CD14-positive monocyte (primary cell): ENCODE data around the gene PTPN13. TPM values are rescaled to one million over a fixed set of nuclear protein-coding genes. Genes with fewer than 3 reads are reported as not detected.

Experiments
- DNase-seq, 3 donors: peaks; one replicate each; pipeline ENCODE4 v3.0.0-alpha.2; 2011 to 2022
- H2AFZ ChIP-seq: 2 replicates; pipeline ENCODE4 v1.6.0; 2012; ENCODE audit warnings: mild to moderate bottlenecking, low read depth, low read length, inconsistent platforms; ENCODE audit not compliant: insufficient read depth, poor library complexity, severe bottlenecking
- H3K27ac ChIP-seq, 2 donors: 1 replicate in 1 of 2; 2 replicates in 1 of 2; pipeline ENCODE4 v1.5.1; 2012 to 2013; ENCODE audit warnings: low read length in 2 of 2, control low read depth in 1 of 2, inconsistent platforms in 1 of 2, low read depth in 1 of 2, mild to moderate bottlenecking in 1 of 2
- H3K27me3 ChIP-seq, 2 donors: one replicate each; pipeline versions ENCODE4 v1.6.0 to v1.6.1; 2011 to 2013; ENCODE audit warnings: low read length in 2 of 2; ENCODE audit not compliant: control insufficient read depth in 2 of 2, insufficient read depth in 2 of 2
- H3K36me3 ChIP-seq, 2 donors: replicated peaks in 1 of 2; 1 replicate in 1 of 2; 2 replicates in 1 of 2; pipeline versions ENCODE4 v1.5.1 to v1.6.1; 2012 to 2013; ENCODE audit warnings: low read length in 2 of 2, control low read depth in 1 of 2, inconsistent platforms in 1 of 2, mild to moderate bottlenecking in 1 of 2; ENCODE audit not compliant: insufficient read depth in 2 of 2, control insufficient read depth in 1 of 2
- H3K4me1 ChIP-seq, 2 donors: 1 replicate in 1 of 2; 2 replicates in 1 of 2; pipeline versions ENCODE4 v1.5.1 to v1.6.1; 2012 to 2013; ENCODE audit warnings: low read length in 2 of 2, control low read depth in 1 of 2, inconsistent platforms in 1 of 2, mild to moderate bottlenecking in 1 of 2, moderate library complexity in 1 of 2; ENCODE audit not compliant: insufficient read depth in 2 of 2, control insufficient read depth in 1 of 2
- H3K4me2 ChIP-seq: replicated peaks from 2 replicates; pipeline ENCODE3; 2012; ENCODE audit warnings: low read length, moderate library complexity, mild to moderate bottlenecking; ENCODE audit not compliant: poor library complexity, severe bottlenecking; ENCODE audit errors: extremely low read depth
- H3K4me3 ChIP-seq, 3 experiments: fragments of 200-600 bp in 1 of 3; sonication (generic) in 1 of 3; replicated peaks in 1 of 3; 1 replicate in 2 of 3; 2 replicates in 1 of 3; pipeline ENCODE4 v1.5.1; 2011 to 2013; ENCODE audit warnings: low read length in 3 of 3, mild to moderate bottlenecking in 3 of 3, control low read depth in 2 of 3, low read depth in 2 of 3, inconsistent platforms in 1 of 3, moderate library complexity in 1 of 3
- H3K79me2 ChIP-seq: 2 replicates; pipeline ENCODE4 v1.6.0; 2012; ENCODE audit warnings: mild to moderate bottlenecking, control low read depth, inconsistent platforms, low read length, moderate library complexity; ENCODE audit not compliant: insufficient read depth
- H3K9ac ChIP-seq: 2 replicates; pipeline ENCODE4 v1.6.0; 2017; ENCODE audit warnings: low read length, mild to moderate bottlenecking; ENCODE audit not compliant: insufficient read depth, poor library complexity, severe bottlenecking
- H3K9me3 ChIP-seq, 2 donors: replicated peaks in 1 of 2; 1 replicate in 1 of 2; 2 replicates in 1 of 2; pipeline versions ENCODE4 v1.5.1 to v1.6.1; 2012 to 2013; ENCODE audit warnings: low read length in 2 of 2, control low read depth in 1 of 2; ENCODE audit not compliant: control insufficient read depth in 1 of 2, insufficient read depth in 1 of 2
- H4K20me1 ChIP-seq: 2 replicates; pipeline ENCODE4 v1.6.0; 2012; ENCODE audit warnings: mild to moderate bottlenecking, low read length, control low read depth, moderate library complexity; ENCODE audit not compliant: insufficient read depth
- H3K27ac Mint-ChIP-seq, 7 donors: one replicate each; pipeline ENCODE4 v1.8.0; 2020; ENCODE audit warnings: mild to moderate bottlenecking in 7 of 7, mixed read lengths in 7 of 7, moderate library complexity in 6 of 7, inconsistent platforms in 2 of 7
- H3K27me3 Mint-ChIP-seq, 3 donors: one replicate each; pipeline ENCODE4 v1.8.0; 2021 to 2022; ENCODE audit warnings: low read depth in 3 of 3, mild to moderate bottlenecking in 3 of 3, mixed read lengths in 3 of 3, moderate library complexity in 3 of 3, inconsistent platforms in 1 of 3
- H3K36me3 Mint-ChIP-seq, 2 donors: one replicate each; pipeline ENCODE4 v1.8.0; 2020; ENCODE audit warnings: mixed read lengths in 2 of 2, inconsistent platforms in 1 of 2, mild to moderate bottlenecking in 1 of 2
- H3K4me1 Mint-ChIP-seq: one replicate; pipeline ENCODE4 v1.8.0; 2020; ENCODE audit warnings: mild to moderate bottlenecking, mixed read lengths
- H3K4me3 Mint-ChIP-seq, 2 donors: one replicate each; pipeline ENCODE4 v1.8.0; 2020; ENCODE audit warnings: mild to moderate bottlenecking in 2 of 2, mixed read lengths in 2 of 2, moderate library complexity in 1 of 2
- H3K9me3 Mint-ChIP-seq, 7 donors: one replicate each; pipeline ENCODE4 v1.8.0; 2020 to 2022; ENCODE audit warnings: mixed read lengths in 7 of 7, mild to moderate bottlenecking in 6 of 7, moderate library complexity in 6 of 7, inconsistent platforms in 2 of 7
- WGBS: methylation state at CpG from one replicate; pipeline ENCODE4 v1.1.5; 2013; ENCODE audit warnings: missing lambda C conversion rate; ENCODE audit not compliant: insufficient coverage; 5-methylcytosine and 5-hydroxymethylcytosine counted together
- intact Hi-C, 2 donors: fragments of 100-400 bp; cut with micrococcal nuclease; formaldehyde crosslinking; loops; one replicate each; pipeline versions ENCODE4 v1.15.0 to v1.15.1; 2023
- polyA plus RNA-seq, 3 donors: library from polyadenylated mRNA; depleted of rRNA in 1 of 3; unstranded in 2 of 3; stranded (reverse) in 1 of 3; fragments of 300-500 nt in 2 of 3; fragments of >200 nt in 1 of 3; fragmentation: Illumina TruSeq in 2 of 3; gene quantifications; 1 replicate in 2 of 3; 2 replicates in 1 of 3; pipeline ENCODE4 v1.2.3, GENCODE V29; 2012 to 2021
- TF ChIP-seq, protein P1 (sequence below): fragments of 200-600 bp; IDR thresholded peaks from one replicate; pipeline ENCODE4 v1.8.0; 2022; ENCODE audit warnings: antibody characterized with exemption, mild to moderate bottlenecking

The PTPN13 gene
- polyA plus RNA-seq, 3 donors = 0.04 to 1.0 (median 0.35) TPM

DNA sequence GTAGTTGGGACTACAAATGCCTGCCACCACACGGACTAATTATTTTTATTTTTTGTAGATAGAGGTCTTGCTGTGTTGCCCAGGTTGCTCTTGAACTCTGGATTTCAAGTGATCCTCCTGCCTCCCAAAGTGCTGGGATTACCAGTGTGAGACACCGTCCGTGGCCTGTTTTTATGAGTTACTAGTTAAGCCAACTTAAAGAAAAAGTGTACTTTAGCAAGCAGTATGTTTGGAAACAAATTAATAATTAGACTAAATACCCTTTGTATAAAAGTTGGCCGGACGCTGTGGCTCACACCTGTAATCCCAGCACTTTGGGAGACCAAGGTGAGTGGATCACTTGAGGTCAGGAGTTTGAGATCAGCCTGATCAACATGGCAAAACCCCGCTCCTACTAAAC, 14.2 kb upstream of the PTPN13 start:
- DNase-seq = no peak
- TF ChIP-seq, protein P1, sequence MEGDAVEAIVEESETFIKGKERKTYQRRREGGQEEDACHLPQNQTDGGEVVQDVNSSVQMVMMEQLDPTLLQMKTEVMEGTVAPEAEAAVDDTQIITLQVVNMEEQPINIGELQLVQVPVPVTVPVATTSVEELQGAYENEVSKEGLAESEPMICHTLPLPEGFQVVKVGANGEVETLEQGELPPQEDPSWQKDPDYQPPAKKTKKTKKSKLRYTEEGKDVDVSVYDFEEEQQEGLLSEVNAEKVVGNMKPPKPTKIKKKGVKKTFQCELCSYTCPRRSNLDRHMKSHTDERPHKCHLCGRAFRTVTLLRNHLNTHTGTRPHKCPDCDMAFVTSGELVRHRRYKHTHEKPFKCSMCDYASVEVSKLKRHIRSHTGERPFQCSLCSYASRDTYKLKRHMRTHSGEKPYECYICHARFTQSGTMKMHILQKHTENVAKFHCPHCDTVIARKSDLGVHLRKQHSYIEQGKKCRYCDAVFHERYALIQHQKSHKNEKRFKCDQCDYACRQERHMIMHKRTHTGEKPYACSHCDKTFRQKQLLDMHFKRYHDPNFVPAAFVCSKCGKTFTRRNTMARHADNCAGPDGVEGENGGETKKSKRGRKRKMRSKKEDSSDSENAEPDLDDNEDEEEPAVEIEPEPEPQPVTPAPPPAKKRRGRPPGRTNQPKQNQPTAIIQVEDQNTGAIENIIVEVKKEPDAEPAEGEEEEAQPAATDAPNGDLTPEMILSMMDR = no peak
- no peaks in the 10 kb centered on the region for H3K79me2 ChIP-seq
- Mint-ChIP-seq H3K9me3 (peaks cover 0 to 3% (median 0%) of the 10 kb centered on the region in 7 donors), H3K36me3 (no peaks in the 10 kb centered on the region), H3K27me3 (peaks cover 0 to 1% (median 1%) of the 10 kb centered on the region in 3 donors), H3K27ac (peak overlapping the region in 1 of 7 donors; percentile 32), H3K4me1 (peaks cover 2% of the 10 kb centered on the region), H3K4me3 (no peak overlapping the region)
- no peaks in the 10 kb centered on the region for H3K4me1 ChIP-seq
- no peak overlapping the region for H3K27ac ChIP-seq
- no peak overlapping the region for H2AFZ ChIP-seq
- H4K20me1 ChIP-seq = no peaks in the 10 kb centered on the region
- no peaks in the 10 kb centered on the region for H3K27me3 ChIP-seq
- H3K9me3 ChIP-seq = no peaks in the 10 kb centered on the region
- intact Hi-C loops = no loop called here
- H3K9ac ChIP-seq = no peak overlapping the region
- no peak overlapping the region for H3K4me2 ChIP-seq
- WGBS = no CpG with 5 or more reads among the region's 6 CpGs
- H3K36me3 ChIP-seq = no peaks in the 10 kb centered on the region
- H3K4me3 ChIP-seq = no peak overlapping the region

DNA sequence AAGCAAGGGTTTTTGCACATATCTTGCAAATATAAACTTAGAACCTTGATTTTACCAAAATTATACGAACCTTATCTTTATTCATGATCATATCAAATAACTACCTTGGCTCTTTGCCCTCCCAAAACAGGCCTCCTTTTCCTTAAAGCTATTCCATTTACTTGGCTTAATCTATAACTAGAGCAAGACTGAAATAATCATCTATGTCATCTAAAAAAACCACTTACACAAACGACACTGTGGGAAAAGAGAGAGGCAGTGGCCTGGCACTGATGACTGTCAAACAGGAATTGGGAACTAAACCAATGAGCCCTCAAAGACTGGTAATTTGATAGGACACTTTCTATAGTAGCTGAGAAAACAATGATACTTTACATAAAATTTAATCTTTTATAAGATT, 11.7 kb upstream of the PTPN13 start:
- Histone ChIP-seq H2AFZ (peak overlapping the region; percentile 36), H3K4me1 (peaks cover 15 to 23% of the 10 kb centered on the region in 2 donors), H3K79me2 (no peaks in the 10 kb centered on the region), H4K20me1 (no peaks in the 10 kb centered on the region), H3K9me3 (no peaks in the 10 kb centered on the region), H3K36me3 (no peaks in the 10 kb centered on the region), H3K27ac (no peak overlapping the region), H3K4me2 (no peak overlapping the region), H3K27me3 (no peaks in the 10 kb centered on the region), H3K9ac (no peak overlapping the region), H3K4me3 (no peak overlapping the region)
- H3K9me3 Mint-ChIP-seq = peaks cover 0 to 3% (median 0%) of the 10 kb centered on the region in 7 donors
- DNase-seq = no peak
- H3K36me3 Mint-ChIP-seq = no peaks in the 10 kb centered on the region
- intact Hi-C loops = no loop called here
- WGBS = 44% methylated on average over 1 of the region's 2 CpGs
- TF ChIP-seq, protein P1 = no peak
- H3K27me3 Mint-ChIP-seq = peaks cover 0 to 1% (median 0%) of the 10 kb centered on the region in 3 donors
- H3K4me3 Mint-ChIP-seq = no peak overlapping the region
- peaks cover 24% of the 10 kb centered on the region for H3K4me1 Mint-ChIP-seq
- H3K27ac Mint-ChIP-seq = no peak overlapping the region
